PFSK-1 (cell line): ENCODE measurements around the gene CHST10.

Source experiments
- FOXP2 ChIP-seq: optimal IDR thresholded peaks from 2 replicates; pipeline ENCODE3; 2011; ENCODE audit warnings: borderline replicate concordance, control low read depth, inconsistent platforms; ENCODE audit not compliant: insufficient read depth; ENCODE audit errors: extremely low read length, extremely low read depth
- POLR2AphosphoS5 ChIP-seq: IDR thresholded peaks from 2 replicates; pipeline ENCODE4 v1.6.1; 2012; ENCODE audit warnings: low read depth, mild to moderate bottlenecking, control low read depth, low read length, moderate library complexity
- REST ChIP-seq, 2 experiments: IDR thresholded peaks; 2 replicates each; pipeline versions ENCODE4 v1.6.1 to v1.8.0; 2011 to 2012; ENCODE audit warnings: low read depth in 2 of 2, low read length in 2 of 2, control low read depth in 1 of 2, inconsistent platforms in 1 of 2, mild to moderate bottlenecking in 1 of 2, moderate library complexity in 1 of 2; ENCODE audit not compliant: insufficient read depth in 1 of 2
- SIN3A ChIP-seq: IDR thresholded peaks from 2 replicates; pipeline ENCODE4 v1.6.1; 2012; ENCODE audit warnings: mild to moderate bottlenecking, low read length, moderate library complexity, borderline replicate concordance; ENCODE audit not compliant: insufficient read depth
- TAF1 ChIP-seq: IDR thresholded peaks from 2 replicates; pipeline ENCODE4 v1.6.1; 2012; ENCODE audit warnings: low read length, control low read depth, borderline replicate concordance; ENCODE audit not compliant: insufficient read depth

- TF ChIP-seq REST (IDR thresholded peaks at IDR 0.05; ENCODE audit: insufficient read depth in 1 of 2, low read depth in 2 of 2, low read length in 2 of 2) (no peak), POLR2AphosphoS5 (no peak), TAF1 (no peak), SIN3A (no peak), FOXP2 (no peak)
Observed at GRCh38 chr2:100399714-100400113, 17.8 kb downstream of the CHST10 start.
